Keratinocyte (primary cell): ENCODE results near the gene FHL3. TPM values are rescaled to one million over a fixed set of nuclear protein-coding genes. Genes with fewer than 3 reads are reported as not detected.

Experiments used
- DNase-seq: peaks from one replicate; pipeline ENCODE4 v3.0.0-alpha.2; 2011; ENCODE audit warnings: low read depth, missing footprints, low spot score
- FAIRE-seq: peaks from 2 replicates; lab custom pipeline; 2011; peaks lifted over from hg19 to GRCh38; lab: Jason Lieb, UNC
- H2AFZ ChIP-seq: 2 replicates; pipeline ENCODE4 v1.6.0; 2012; ENCODE audit warnings: low read length, control low read depth, inconsistent platforms; ENCODE audit not compliant: control insufficient read depth
- H3K27ac ChIP-seq: 2 replicates; pipeline ENCODE4 v1.5.1; 2011; ENCODE audit warnings: low read length; ENCODE audit not compliant: control insufficient read depth, insufficient read depth
- H3K27me3 ChIP-seq: 3 replicates; pipeline ENCODE4 v1.6.0; 2011; ENCODE audit warnings: low read length; ENCODE audit not compliant: control insufficient read depth, insufficient read depth; ENCODE audit errors: extremely low read depth
- H3K36me3 ChIP-seq, 2 experiments: 2 replicates in 1 of 2; 3 replicates in 1 of 2; pipeline ENCODE4 v1.5.1; 2011; ENCODE audit warnings: low read length in 2 of 2, mild to moderate bottlenecking in 1 of 2; ENCODE audit not compliant: control insufficient read depth in 2 of 2, insufficient read depth in 2 of 2; ENCODE audit errors: extremely low read depth in 1 of 2
- H3K4me1 ChIP-seq: 3 replicates; pipeline ENCODE4 v1.5.1; 2011; ENCODE audit warnings: low read length; ENCODE audit not compliant: control insufficient read depth, insufficient read depth; ENCODE audit errors: extremely low read depth
- H3K4me2 ChIP-seq: 3 replicates; pipeline ENCODE4 v1.6.0; 2011; ENCODE audit warnings: low read depth, low read length; ENCODE audit not compliant: control insufficient read depth, insufficient read depth; ENCODE audit errors: extremely low read depth
- H3K4me3 ChIP-seq, 3 experiments: fragments of 200-600 bp in 1 of 3; sonication (generic) in 1 of 3; 2 replicates in 2 of 3; 3 replicates in 1 of 3; pipeline ENCODE4 v1.5.1; 2011 to 2016; ENCODE audit warnings: low read length in 3 of 3, mild to moderate bottlenecking in 3 of 3, control low read depth in 2 of 3, inconsistent platforms in 1 of 3, low read depth in 1 of 3, mixed read lengths in 1 of 3, mixed run types in 1 of 3, moderate library complexity in 1 of 3; ENCODE audit not compliant: control insufficient read depth in 2 of 3, insufficient read depth in 2 of 3; ENCODE audit errors: extremely low read depth in 1 of 3
- H3K79me2 ChIP-seq: 2 replicates; pipeline ENCODE4 v1.6.0; 2012; ENCODE audit warnings: low read length; ENCODE audit not compliant: control insufficient read depth, insufficient read depth
- H3K9ac ChIP-seq: 3 replicates; pipeline ENCODE4 v1.6.0; 2011; ENCODE audit warnings: low read length; ENCODE audit not compliant: control insufficient read depth, insufficient read depth; ENCODE audit errors: extremely low read depth
- H3K9me1 ChIP-seq: 3 replicates; pipeline ENCODE4 v1.6.0; 2011; ENCODE audit warnings: low read length; ENCODE audit not compliant: control insufficient read depth, insufficient read depth; ENCODE audit errors: extremely low read depth
- H3K9me3 ChIP-seq: 2 replicates; pipeline ENCODE4 v1.5.1; 2012; ENCODE audit warnings: low read depth, low read length; ENCODE audit not compliant: control insufficient read depth
- H4K20me1 ChIP-seq: 3 replicates; pipeline ENCODE4 v1.6.0; 2011; ENCODE audit warnings: low read length; ENCODE audit not compliant: control insufficient read depth, insufficient read depth; ENCODE audit errors: extremely low read depth
- CTCF ChIP-seq, 3 experiments: IDR thresholded peaks in 1 of 3; conservative IDR thresholded peaks in 1 of 3; optimal IDR thresholded peaks in 1 of 3; 2 replicates in 2 of 3; 3 replicates in 1 of 3; pipeline versions ENCODE3 to v1.5.1; 2011; ENCODE audit warnings: low read length in 3 of 3, mild to moderate bottlenecking in 3 of 3, moderate library complexity in 2 of 3, control low read depth in 1 of 3, inconsistent platforms in 1 of 3; ENCODE audit not compliant: insufficient read depth in 2 of 3; ENCODE audit errors: extremely low read depth in 1 of 3
- EZH2 ChIP-seq: IDR thresholded peaks from one replicate; pipeline ENCODE4 v1.6.1; 2012; ENCODE audit warnings: inconsistent platforms, mild to moderate bottlenecking, low read length, moderate library complexity
- dilution Hi-C: fragments of 300-500 bp; cut with MboI; formaldehyde crosslinking; loops from one replicate; pipeline ENCODE4 v1.7.0; 2020; ENCODE audit warnings: low sequenced_read_pairs; ENCODE audit not compliant: extremely low pct_ligation_motif_present
- polyA plus RNA-seq, 5 experiments: library from polyadenylated mRNA; depleted of rRNA in 3 of 5; stranded (reverse) in 3 of 5; stranded (forward) in 1 of 5; unstranded in 1 of 5; fragments of >200 nt; gene quantifications; 1 replicate in 1 of 5; 2 replicates in 3 of 5; 3 replicates in 1 of 5; pipeline versions ENCODE4 v1.2.1 to v1.2.3, GENCODE V29; 2011 to 2012; ENCODE audit warnings: missing spikeins in 2 of 5, low read depth in 1 of 5, low replicate concordance in 1 of 5

FHL3 gene
- polyA plus RNA-seq, 1 donor (not counting 4 experiments of a cell fraction or from before 2014, with no cell fraction given) = 5.1 TPM

DNA sequence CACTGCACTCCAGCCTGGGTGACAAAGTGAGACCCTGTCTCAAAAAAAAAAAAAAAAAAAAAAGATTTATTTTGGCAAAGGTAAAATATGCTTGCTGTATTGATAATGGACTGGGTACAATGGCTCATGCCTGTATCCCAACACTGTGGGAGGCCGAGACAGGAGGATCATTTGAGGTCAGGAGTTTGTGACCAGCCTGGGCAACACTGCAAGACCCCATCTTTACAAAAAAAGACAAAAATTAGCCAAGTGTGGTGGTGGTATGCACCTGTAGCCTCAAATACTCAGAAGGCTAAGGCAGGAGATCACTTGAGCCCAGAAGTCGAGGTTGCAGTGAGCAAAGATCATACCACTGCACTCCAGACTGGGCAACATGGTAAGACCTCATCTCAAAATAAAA is 21.8 kb downstream of the FHL3 start:
- dilution Hi-C loops = no loop called here
- FAIRE-seq = no peak

DNA sequence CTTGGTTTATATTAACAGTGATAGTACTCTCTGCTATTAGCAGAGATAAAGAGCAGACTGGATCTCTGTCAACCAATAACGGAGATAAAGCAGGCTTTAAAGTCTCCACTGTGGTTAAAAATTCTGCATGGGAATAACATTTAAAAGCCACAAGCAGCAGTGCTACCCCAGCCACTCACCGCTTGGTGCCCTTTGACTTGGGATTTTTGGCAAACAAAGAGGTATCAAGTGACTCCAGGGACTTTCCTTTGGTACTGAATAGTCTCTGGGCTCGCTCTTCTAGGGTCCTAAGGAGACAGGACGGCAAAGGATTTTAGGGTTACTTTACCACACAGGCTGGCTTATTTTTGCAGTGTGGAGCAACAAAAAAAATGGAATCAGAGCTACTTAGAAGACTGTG is 26.8 kb downstream of the FHL3 start:
- H3K4me1 ChIP-seq = no peaks in the 10 kb centered on the region
- dilution Hi-C loops = no loop called here
- no peak for TF ChIP-seq EZH2
- TF ChIP-seq CTCF (optimal IDR thresholded peaks at IDR 0.05 in 1 of 3, IDR thresholded peaks at IDR 0.05 in 1 of 3, conservative IDR thresholded peaks at IDR 0.05 in 1 of 3; ENCODE audit: extremely low read depth in 1 of 3, insufficient read depth in 2 of 3, low read length in 3 of 3) = no peak
- no peaks in the 10 kb centered on the region for H3K79me2 ChIP-seq
- no peak overlapping the region for H3K9ac ChIP-seq
- no peak overlapping the region for H3K4me3 ChIP-seq
- no peaks in the 10 kb centered on the region for H4K20me1 ChIP-seq
- no peaks in the 10 kb centered on the region for H3K9me3 ChIP-seq
- no peaks in the 10 kb centered on the region for H3K9me1 ChIP-seq
- no peak overlapping the region for H3K27ac ChIP-seq
- DNase-seq (no peak), FAIRE-seq (no peak)
- no peak overlapping the region for H2AFZ ChIP-seq
- no peak overlapping the region for H3K4me2 ChIP-seq
- H3K27me3 ChIP-seq = no peaks in the 10 kb centered on the region
- H3K36me3 ChIP-seq = peaks cover 20 to 23% of the 10 kb centered on the region in 2 experiments

More for the DNA sequence above, 21.8 kb downstream of the FHL3 start:
- Histone ChIP-seq H3K4me3 (no peak overlapping the region), H3K9ac (no peak overlapping the region), H3K27me3 (no peaks in the 10 kb centered on the region), H2AFZ (no peak overlapping the region), H3K79me2 (peaks cover 10% of the 10 kb centered on the region), H3K27ac (no peak overlapping the region), H3K4me1 (peaks cover 2% of the 10 kb centered on the region), H3K4me2 (no peak overlapping the region), H3K9me1 (no peaks in the 10 kb centered on the region), H3K36me3 (peaks cover 16 to 28% of the 10 kb centered on the region in 2 experiments), H3K9me3 (no peaks in the 10 kb centered on the region), H4K20me1 (no peaks in the 10 kb centered on the region)
- DNase-seq = no peak
- TF ChIP-seq CTCF (optimal IDR thresholded peaks at IDR 0.05 in 1 of 3, IDR thresholded peaks at IDR 0.05 in 1 of 3, conservative IDR thresholded peaks at IDR 0.05 in 1 of 3; ENCODE audit: extremely low read depth in 1 of 3, insufficient read depth in 2 of 3, low read length in 3 of 3) (no peak), EZH2 (no peak)
